WTC11 (cell line): ENCODE data around the gene BPHL. TPM values are rescaled to one million over a fixed set of nuclear protein-coding genes. Genes with fewer than 3 reads are reported as not detected.

ENCODE experiments used
- ATAC-seq: fragments of 200-7000 bp; cut with Tn5 transposase; 2 replicates; pipeline ENCODE4 v1.10.0; 2021; ENCODE audit warnings: mild to moderate bottlenecking, moderate library complexity
- CTCF ChIA-PET: fragments of 300-600 bp; sonication (Branson Sonifier 250); formaldehyde crosslinking; loops from one replicate; lab custom pipeline; 2021; ENCODE audit warnings: antibody characterized with exemption; lab: Charles Lee
- POLR2A ChIA-PET: fragments of 350-600 bp; sonication (Branson Sonifier 250); formaldehyde crosslinking; loops from one replicate; lab custom pipeline; 2021; ENCODE audit warnings: antibody characterized with exemption; lab: Charles Lee
- DNase-seq: peaks from one replicate; pipeline ENCODE4 v3.0.0; 2021; ENCODE audit warnings: low spot score
- H3K27ac Mint-ChIP-seq: 2 replicates; pipeline ENCODE4 v1.8.0; 2021; ENCODE audit warnings: mixed read lengths
- H3K27me3 Mint-ChIP-seq: 2 replicates; pipeline ENCODE4 v1.8.0; 2021; ENCODE audit warnings: low read depth, mild to moderate bottlenecking, moderate library complexity, mixed read lengths
- H3K36me3 Mint-ChIP-seq: 2 replicates; pipeline ENCODE4 v1.8.0; 2021; ENCODE audit warnings: mixed read lengths
- H3K4me1 Mint-ChIP-seq: 2 replicates; pipeline ENCODE4 v1.8.0; 2022; ENCODE audit warnings: mixed read lengths
- H3K4me3 Mint-ChIP-seq: 2 replicates; pipeline ENCODE4 v1.8.0; 2021; ENCODE audit warnings: mild to moderate bottlenecking, moderate library complexity, mixed read lengths
- H3K9me3 Mint-ChIP-seq: 2 replicates; pipeline ENCODE4 v1.8.0; 2021; ENCODE audit warnings: mixed read lengths
- ARID4B ChIP-seq: sonication (generic); formaldehyde crosslinking; IDR thresholded peaks from 2 replicates; pipeline ENCODE4 v1.8.0; 2023; ENCODE audit warnings: missing genetic modification reagents, mild to moderate bottlenecking, borderline replicate concordance
- ATF1 ChIP-seq: sonication (generic); formaldehyde crosslinking; IDR thresholded peaks from 2 replicates; pipeline ENCODE4 v1.8.1; 2023; ENCODE audit warnings: mild to moderate bottlenecking, moderate library complexity, missing genetic modification reagents
- CBFB ChIP-seq: sonication (generic); formaldehyde crosslinking; IDR thresholded peaks from 2 replicates; pipeline ENCODE4 v1.8.1; 2022; ENCODE audit warnings: mild to moderate bottlenecking, low read depth, missing genetic modification reagents
- E2F1 ChIP-seq: sonication (generic); formaldehyde crosslinking; IDR thresholded peaks from 2 replicates; pipeline ENCODE4 v1.8.0; 2022; ENCODE audit warnings: mild to moderate bottlenecking, missing genetic modification reagents
- E2F5 ChIP-seq: sonication (generic); formaldehyde crosslinking; IDR thresholded peaks from 2 replicates; pipeline ENCODE4 v1.8.1; 2022; ENCODE audit warnings: mild to moderate bottlenecking, moderate library complexity, missing genetic modification reagents
- ETV6 ChIP-seq: sonication (generic); formaldehyde crosslinking; IDR thresholded peaks from 2 replicates; pipeline ENCODE4 v1.8.1; 2022; ENCODE audit warnings: mild to moderate bottlenecking, missing genetic modification reagents
- FOXP4 ChIP-seq: sonication (generic); formaldehyde crosslinking; IDR thresholded peaks from 2 replicates; pipeline ENCODE4 v1.8.0; 2022; ENCODE audit warnings: mild to moderate bottlenecking, missing genetic modification reagents
- GTF2I ChIP-seq: fragments of 250-450 bp; sonication (Bioruptor Pico); conservative IDR thresholded peaks from 2 replicates; pipeline ENCODE4 v1.4.0; 2021; ENCODE audit warnings: mild to moderate bottlenecking
- HMGA2 ChIP-seq: fragments of 250-450 bp; sonication (Bioruptor Pico); IDR thresholded peaks from 2 replicates; pipeline ENCODE4 v1.4.0; 2021; ENCODE audit warnings: mild to moderate bottlenecking, moderate library complexity
- IRF2 ChIP-seq: sonication (generic); formaldehyde crosslinking; IDR thresholded peaks from 2 replicates; pipeline ENCODE4 v1.8.0; 2022; ENCODE audit warnings: low read depth, missing genetic modification reagents, borderline replicate concordance
- JAZF1 ChIP-seq: fragments of 250-450 bp; sonication (Bioruptor Pico); IDR thresholded peaks from 2 replicates; pipeline ENCODE4 v1.9.0; 2021; ENCODE audit warnings: moderate library complexity, mild to moderate bottlenecking, inconsistent platforms
- JUN ChIP-seq: sonication (generic); formaldehyde crosslinking; IDR thresholded peaks from 2 replicates; pipeline ENCODE4 v1.8.0; 2023; ENCODE audit warnings: mild to moderate bottlenecking, missing genetic modification reagents
- NFE2L1 ChIP-seq: sonication (generic); formaldehyde crosslinking; IDR thresholded peaks from 2 replicates; pipeline ENCODE4 v1.8.1; 2023; ENCODE audit warnings: missing genetic modification reagents
- RORB ChIP-seq: fragments of 250-450 bp; sonication (Bioruptor Pico); IDR thresholded peaks from 2 replicates; pipeline ENCODE4 v1.9.0; 2021; ENCODE audit warnings: mild to moderate bottlenecking
- SMAD3 ChIP-seq: sonication (generic); formaldehyde crosslinking; IDR thresholded peaks from 2 replicates; pipeline ENCODE4 v1.8.0; 2022; ENCODE audit warnings: missing genetic modification reagents, mild to moderate bottlenecking, borderline replicate concordance
- ZMAT4 ChIP-seq: fragments of 250-450 bp; sonication (Bioruptor Pico); IDR thresholded peaks from 2 replicates; pipeline ENCODE4 v1.9.0; 2021; ENCODE audit warnings: mild to moderate bottlenecking
- ZNF263 ChIP-seq: sonication (generic); formaldehyde crosslinking; IDR thresholded peaks from 2 replicates; pipeline ENCODE4 v1.8.1; 2022; ENCODE audit warnings: low read depth, mild to moderate bottlenecking, moderate library complexity, missing genetic modification reagents
- ZNF416 ChIP-seq: fragments of 250-450 bp; sonication (Bioruptor Pico); IDR thresholded peaks from 2 replicates; pipeline ENCODE4 v1.9.0; 2021; ENCODE audit warnings: mild to moderate bottlenecking, inconsistent platforms
- ZSCAN18 ChIP-seq: fragments of 250-450 bp; sonication (Bioruptor Pico); IDR thresholded peaks from 2 replicates; pipeline ENCODE4 v2.1.2; 2022; ENCODE audit warnings: mild to moderate bottlenecking, moderate library complexity
- total RNA-seq: library from RNA; stranded (reverse); gene quantifications from 3 replicates; pipeline ENCODE4 v1.2.3, GENCODE V29; 2021

Gene BPHL
- total RNA-seq, 1 experiment from 2014 or later, result 29.7 TPM

GRCh38 chr6:3200682-3201081 lies 82.2 kb downstream of the BPHL start (continued):
- TF ChIP-seq ZMAT4 (CRISPR knock-in tag) (no peak), ZNF416 (CRISPR knock-in tag) (no peak), ATF1 (no peak), JAZF1 (no peak), FOXP4 (CRISPR knock-in tag) (no peak), JUN (no peak), SMAD3 (CRISPR knock-in tag) (no peak), NFE2L1 (CRISPR knock-in tag) (no peak), E2F5 (CRISPR knock-in tag) (no peak), ARID4B (no peak), IRF2 (CRISPR knock-in tag) (no peak)

GRCh38 chr6:3201388-3201787 lies 82.9 kb downstream of the BPHL start:
- no peak overlapping the region for H3K27ac Mint-ChIP-seq
- ChIA-PET POLR2A (no interaction called here), CTCF (no interaction called here)
- no peak overlapping the region for H3K4me3 Mint-ChIP-seq
- no peak for TF ChIP-seq ETV6 (CRISPR knock-in tag)
- no peak for TF ChIP-seq CBFB (CRISPR knock-in tag)
- TF ChIP-seq E2F1 (CRISPR knock-in tag), result no peak
- no peak for TF ChIP-seq ZNF263 (CRISPR knock-in tag)
- TF ChIP-seq ZSCAN18, result no peak
- TF ChIP-seq RORB (CRISPR knock-in tag), result no peak
- peak; percentile 95 for TF ChIP-seq HMGA2 (CRISPR knock-in tag)
- TF ChIP-seq GTF2I (CRISPR knock-in tag), result no peak
- peaks cover 9% of the 10 kb centered on the region for H3K36me3 Mint-ChIP-seq
- DNase-seq (no peak), ATAC-seq (no peak)
- peaks cover 18% of the 10 kb centered on the region for H3K9me3 Mint-ChIP-seq
- no peaks in the 10 kb centered on the region; the same call in 1 of the 2 replicates for H3K27me3 Mint-ChIP-seq
- peaks cover 26% of the 10 kb centered on the region for H3K4me1 Mint-ChIP-seq

Other genes starting within 250 kb of the BPHL start
- 39.5 to 43.7 TPM (median 41.6 TPM) in 3 replicates for gene SERPINB9, start 215.4 kb upstream of the BPHL start, total RNA-seq
- gene SERPINB6, start 147.1 kb upstream of the BPHL start, total RNA-seq, result 28.0 to 33.7 TPM (median 32.9 TPM) in 3 replicates
- 119 to 152 TPM (median 150 TPM) in 3 replicates for gene NQO2, start 118.8 kb upstream of the BPHL start, total RNA-seq
- 8.7 to 11.8 TPM (median 11.3 TPM) in 3 replicates for gene RIPK1, start 50.2 kb upstream of the BPHL start, total RNA-seq
- 357 to 403 TPM (median 394 TPM) in 3 replicates for gene TUBB2A, start 38.8 kb downstream of the BPHL start, total RNA-seq
- 591 to 627 TPM (median 616 TPM) in 3 replicates for gene TUBB2B, start 108.9 kb downstream of the BPHL start, total RNA-seq
- 30.2 to 38.2 TPM (median 32.5 TPM) in 3 replicates for gene PSMG4, start 140.2 kb downstream of the BPHL start, total RNA-seq